ENCODE results near the gene FAM222A.

DNA sequence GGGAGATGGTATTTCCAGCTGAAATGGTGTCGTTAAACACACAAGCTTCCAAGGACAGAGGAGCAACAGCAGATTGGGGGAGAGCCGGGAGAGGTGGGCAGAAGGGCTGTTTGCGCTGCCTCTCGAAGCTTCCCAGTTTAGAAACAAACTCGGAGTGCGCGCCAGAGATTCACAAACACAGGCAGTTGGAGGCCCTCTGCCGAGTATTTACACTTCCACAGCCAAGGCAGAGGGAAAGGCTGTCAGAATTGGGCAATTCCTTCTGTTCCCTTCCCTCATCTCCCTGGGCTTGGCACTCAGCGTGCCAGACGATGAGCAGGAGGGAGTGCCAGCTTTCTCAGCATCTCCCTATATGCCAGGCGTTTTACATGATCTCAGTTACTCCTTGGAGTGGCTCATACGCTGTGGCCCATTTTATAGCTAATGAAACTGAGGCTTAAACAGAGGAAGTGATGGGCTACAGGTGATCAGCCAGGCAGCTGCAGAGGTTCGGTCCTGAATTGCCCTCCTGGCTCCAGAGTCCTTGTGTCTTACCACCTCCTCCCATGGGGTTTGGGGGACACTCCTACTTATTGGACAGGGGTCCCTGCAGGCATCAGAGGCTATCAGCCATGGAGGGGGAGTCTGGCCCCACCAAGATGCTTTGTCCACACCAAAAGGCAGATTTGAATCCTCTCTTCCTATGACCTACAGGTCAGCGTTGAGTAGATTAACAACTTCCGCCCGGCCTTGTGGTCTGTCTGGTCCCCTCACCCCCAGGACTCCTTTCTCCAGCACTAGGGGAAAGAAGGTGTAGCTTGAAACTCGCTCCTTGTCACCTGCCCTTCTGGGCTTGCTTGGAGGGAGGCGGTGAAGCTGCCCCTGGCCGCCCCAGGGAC, 3.1 kb downstream of the FAM222A start:
- TF ChIP-seq CTCF (IDR thresholded peaks at IDR 0.05; ENCODE audit: low read depth, low read length, poor library complexity, severe bottlenecking) (no peak), EZH2phosphoT487 (IDR thresholded peaks at IDR 0.05; ENCODE audit: borderline replicate concordance, low read length) (no peak)
